A673 (cell line): ENCODE data around the gene TAS1R3.

Experiments used
- EZH2 ChIP-seq: fragments of 200-600 bp; sonication (generic); IDR thresholded peaks from 2 replicates; pipeline ENCODE4 v1.6.1; 2017; ENCODE audit warnings: borderline replicate concordance, low read depth, mild to moderate bottlenecking, mixed read lengths, antibody characterized with exemption, low read length; ENCODE audit not compliant: poor library complexity, severe bottlenecking
- TF ChIP-seq, protein P1 (sequence below): fragments of 300-800, 200-600 bp; sonication (generic); conservative IDR thresholded peaks from 2 replicates; pipeline ENCODE4 v1.5.1; 2017; ENCODE audit warnings: low read depth, mild to moderate bottlenecking, antibody characterized with exemption, low read length, moderate library complexity, mixed read lengths

- TF ChIP-seq, protein P1, sequence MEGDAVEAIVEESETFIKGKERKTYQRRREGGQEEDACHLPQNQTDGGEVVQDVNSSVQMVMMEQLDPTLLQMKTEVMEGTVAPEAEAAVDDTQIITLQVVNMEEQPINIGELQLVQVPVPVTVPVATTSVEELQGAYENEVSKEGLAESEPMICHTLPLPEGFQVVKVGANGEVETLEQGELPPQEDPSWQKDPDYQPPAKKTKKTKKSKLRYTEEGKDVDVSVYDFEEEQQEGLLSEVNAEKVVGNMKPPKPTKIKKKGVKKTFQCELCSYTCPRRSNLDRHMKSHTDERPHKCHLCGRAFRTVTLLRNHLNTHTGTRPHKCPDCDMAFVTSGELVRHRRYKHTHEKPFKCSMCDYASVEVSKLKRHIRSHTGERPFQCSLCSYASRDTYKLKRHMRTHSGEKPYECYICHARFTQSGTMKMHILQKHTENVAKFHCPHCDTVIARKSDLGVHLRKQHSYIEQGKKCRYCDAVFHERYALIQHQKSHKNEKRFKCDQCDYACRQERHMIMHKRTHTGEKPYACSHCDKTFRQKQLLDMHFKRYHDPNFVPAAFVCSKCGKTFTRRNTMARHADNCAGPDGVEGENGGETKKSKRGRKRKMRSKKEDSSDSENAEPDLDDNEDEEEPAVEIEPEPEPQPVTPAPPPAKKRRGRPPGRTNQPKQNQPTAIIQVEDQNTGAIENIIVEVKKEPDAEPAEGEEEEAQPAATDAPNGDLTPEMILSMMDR: no peak
- TF ChIP-seq EZH2: no peak
These were observed 47.3 kb upstream of the TAS1R3 start for GRCh38 chr1:1283821-1284220.
